G401.6 (cell line): ENCODE measurements around the gene PTPRN2.
"Not testable (repeated sequence)": the region's sequence is repeated elsewhere in the genome, so short reads cannot be mapped to it uniquely, and the experiment has no call there.

ENCODE experiments used
- FAIRE-seq: peaks from 2 replicates; lab custom pipeline; 2012; peaks lifted over from hg19 to GRCh38; lab: Jason Lieb, UNC

Gene PTPRN2

DNA sequence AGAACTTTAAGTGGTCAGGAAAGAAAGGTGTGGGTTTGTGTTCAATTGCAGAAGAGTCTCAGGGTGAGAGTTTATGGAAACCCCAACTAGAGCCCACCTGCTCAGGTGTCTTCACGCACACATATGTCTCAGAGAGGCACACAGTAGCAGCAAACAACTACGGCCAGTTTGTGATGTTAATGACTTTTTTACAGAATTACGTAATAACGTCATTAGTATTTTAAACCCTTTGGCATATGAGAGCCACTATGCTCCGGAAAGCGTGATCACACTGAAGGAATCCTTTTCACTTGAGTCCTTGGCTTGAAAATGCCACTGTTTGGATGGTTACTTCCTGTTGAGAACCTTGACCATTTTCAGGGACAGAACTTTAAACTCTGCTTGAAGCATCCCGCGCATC is 204.0 kb downstream of the PTPRN2 start:
- FAIRE-seq, result no peak

DNA sequence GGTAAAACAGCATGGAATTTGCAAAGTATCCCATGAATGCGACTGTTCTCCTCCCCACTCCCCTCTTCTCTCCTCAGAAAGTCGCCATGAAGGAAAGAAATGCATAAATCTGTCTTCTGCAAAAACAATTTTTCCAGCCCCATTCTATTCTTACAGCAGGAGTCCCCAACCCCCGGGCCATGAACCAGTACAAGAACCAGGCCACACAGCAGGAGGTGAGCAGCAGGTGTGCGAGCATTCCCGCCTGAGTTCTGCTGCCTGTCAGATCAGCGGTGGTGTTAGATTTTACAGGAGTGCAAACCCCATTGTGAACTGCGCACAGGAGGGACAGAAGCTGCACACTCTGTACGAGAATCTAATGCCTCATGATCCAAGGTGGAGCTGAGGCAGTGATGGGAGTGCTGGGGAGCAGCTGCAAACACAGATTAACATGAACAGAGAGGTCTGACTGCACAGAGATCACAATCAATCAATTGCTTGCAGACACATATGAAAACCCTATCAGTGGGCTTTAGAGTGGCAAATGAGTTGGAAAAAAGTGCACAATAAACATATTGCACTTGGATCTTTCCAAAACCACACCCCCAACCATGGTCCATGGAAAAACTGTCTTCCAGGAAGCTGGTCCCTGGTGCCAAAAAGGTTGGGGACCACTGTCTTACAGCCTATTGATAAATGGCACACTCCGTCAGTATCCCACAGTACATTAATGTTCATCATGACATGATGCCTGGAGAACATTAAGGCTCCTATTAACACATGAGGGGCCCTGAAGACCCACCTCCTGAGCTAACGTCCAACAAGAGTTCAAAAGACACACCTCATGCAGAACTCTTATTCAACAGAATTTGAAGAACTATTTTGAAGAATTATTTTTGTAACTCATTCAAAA is 205.0 kb downstream of the PTPRN2 start:
- FAIRE-seq, result no peak

DNA sequence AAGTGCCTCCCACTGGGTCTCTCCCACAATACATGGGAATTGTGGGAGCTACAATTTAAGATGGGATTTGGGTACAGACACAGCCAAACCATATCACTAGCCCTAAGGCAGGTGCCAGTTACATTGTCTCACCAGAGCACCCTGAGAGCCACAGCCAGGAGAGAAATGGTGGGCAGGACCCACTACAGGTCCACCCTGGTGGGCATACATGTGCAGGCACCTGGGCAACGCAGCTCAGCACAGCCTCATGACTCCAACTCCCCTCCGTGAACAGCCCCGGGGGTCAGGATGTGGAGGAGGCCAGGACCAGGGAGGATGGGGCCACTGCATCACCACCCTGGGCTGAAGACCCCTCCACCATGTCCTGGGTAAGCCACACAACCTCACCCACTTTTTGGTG is 205.7 kb downstream of the PTPRN2 start:
- no peak for FAIRE-seq

DNA sequence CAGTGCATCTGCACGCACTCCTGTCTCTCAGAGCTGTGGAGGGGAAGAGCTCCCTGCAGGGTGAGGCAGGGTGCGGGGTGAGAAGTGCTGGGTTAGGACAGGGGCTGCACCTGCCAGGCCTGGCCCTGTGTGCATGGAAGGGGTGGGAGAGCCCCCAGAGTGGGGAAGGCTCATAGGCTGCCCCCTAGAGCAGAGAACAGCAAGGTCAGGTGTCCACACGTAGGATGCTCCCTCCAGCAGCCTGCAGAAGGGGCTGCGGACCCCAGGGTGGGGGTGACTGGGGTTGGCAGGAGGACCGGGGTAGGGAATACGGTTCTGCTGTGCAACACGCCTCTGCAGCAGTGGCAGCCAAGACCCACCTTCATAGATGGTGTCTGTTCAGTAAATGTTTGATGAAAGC is 208.6 kb downstream of the PTPRN2 start:
- no peak for FAIRE-seq

DNA sequence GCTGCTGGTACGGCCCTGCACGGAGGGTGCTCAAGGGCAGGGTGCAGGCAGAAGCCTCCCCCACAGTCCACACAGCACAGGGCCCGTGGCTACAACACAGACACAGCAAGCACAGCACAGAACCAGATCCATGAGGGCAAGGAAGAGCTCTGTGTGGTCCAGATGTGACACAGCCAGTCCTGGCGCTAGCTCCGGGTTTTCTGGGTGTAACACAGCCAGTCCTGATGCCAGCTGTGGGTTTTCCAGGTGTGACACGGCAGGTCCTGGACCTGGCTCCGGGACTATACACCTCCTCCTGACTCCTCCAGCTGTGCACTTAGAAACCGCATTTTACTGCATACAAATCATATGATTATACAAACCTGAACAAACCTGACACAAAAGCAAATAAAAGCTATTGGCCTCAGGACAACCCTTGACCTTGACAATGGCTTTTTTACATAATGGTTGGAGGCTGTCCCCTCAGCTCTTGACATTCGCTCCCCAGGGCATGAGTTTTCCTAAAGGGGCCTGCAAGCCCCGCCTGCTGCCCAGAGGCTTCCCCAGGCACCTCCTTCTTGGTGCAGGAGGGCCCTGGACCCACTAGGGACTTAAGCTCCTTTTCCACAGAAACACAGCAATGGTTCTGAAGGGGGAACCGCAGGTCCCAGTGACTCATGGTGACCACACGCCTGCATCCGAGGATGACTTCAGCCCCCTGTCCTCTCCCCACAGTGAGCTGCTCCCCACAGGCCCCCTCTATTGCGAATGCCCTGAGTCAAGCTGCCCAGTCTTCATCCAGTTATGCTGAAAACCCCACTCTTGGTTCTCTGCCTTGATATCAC is 209.6 kb downstream of the PTPRN2 start:
- no peak for FAIRE-seq

DNA sequence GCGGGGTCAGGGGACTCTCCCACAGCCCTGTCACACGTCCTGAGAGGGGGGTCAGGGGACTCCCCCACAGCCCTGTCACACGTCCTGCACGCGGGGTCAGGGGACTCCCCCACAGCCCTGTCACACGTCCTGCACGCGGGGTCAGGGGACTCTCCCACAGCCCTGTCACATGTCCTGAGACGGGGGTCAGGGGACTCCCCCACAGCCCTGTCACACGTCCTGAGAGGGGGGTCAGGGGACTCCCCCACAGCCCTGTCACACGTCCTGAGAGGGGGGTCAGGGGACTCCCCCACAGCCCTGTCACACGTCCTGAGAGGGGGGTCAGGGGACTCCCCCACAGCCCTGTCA is 210.8 kb downstream of the PTPRN2 start:
- not testable (repeated sequence) for FAIRE-seq

DNA sequence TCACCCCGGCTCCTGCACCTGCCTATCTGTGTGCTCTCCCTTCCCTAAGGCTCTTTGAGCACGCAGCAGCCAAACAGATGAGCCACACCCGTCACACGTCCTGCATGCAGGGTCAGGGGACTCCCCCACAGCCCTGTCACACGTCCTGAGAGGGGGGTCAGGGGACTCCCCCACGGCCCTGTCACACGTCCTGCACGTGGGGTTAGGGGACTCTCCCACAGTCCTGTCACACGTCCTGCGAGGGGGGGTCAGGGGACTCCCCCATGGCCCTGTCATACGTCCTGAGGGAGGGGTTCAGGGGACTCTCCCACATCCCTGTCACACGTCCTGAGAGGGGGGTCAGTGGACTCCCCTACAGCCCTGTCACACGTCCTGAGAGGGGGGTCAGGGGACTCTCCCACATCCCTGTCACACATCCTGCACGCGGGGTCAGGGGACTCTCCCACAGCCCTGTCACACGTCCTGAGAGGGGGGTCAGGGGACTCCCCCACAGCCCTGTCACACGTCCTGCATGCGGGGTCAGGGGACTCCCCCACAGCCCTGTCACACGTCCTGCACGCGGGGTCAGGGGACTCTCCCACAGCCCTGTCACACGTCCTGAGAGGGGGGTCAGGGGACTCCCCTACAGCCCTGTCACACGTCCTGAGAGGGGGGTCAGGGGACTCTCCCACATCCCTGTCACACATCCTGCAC is 211.3 kb downstream of the PTPRN2 start:
- FAIRE-seq, result not testable (repeated sequence)

DNA sequence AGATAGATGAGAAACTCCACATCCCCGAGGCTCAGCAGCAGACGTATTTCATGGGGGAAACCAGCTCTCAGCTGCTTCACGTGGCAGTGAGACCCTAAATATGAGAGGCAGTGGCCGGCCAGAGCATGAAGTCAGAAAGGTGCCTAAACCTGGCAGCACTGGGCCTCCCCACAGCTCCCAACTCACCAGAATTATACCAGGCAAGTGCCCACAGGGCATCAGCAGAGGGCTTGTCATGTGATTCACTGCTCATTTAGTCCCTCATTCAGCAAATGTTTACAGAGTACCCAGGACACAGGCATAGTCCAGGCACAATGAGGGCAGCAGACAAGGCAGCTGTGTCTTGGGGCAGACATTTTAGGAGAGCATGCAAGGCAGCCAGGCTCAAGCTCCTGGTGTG is 212.6 kb downstream of the PTPRN2 start:
- no peak for FAIRE-seq

DNA sequence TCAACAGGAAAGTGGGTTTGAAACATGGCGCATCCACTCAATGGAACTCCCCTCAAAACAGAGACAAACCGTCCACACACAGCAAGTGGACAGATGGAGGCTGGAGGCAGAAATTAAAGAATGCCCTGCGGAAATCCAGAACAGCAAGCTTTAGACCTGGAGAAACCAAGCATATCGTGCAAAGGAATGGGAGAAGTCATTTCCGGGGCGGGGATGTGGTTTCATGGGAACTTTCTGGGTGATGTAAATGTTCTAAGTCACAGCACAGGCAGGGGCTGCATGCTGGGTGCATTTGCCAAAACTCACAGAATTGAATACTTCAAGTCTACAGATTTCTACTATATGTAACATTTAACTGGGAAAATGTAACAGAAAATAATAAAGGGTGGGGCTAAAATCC is 213.0 kb downstream of the PTPRN2 start:
- FAIRE-seq, result no peak

DNA sequence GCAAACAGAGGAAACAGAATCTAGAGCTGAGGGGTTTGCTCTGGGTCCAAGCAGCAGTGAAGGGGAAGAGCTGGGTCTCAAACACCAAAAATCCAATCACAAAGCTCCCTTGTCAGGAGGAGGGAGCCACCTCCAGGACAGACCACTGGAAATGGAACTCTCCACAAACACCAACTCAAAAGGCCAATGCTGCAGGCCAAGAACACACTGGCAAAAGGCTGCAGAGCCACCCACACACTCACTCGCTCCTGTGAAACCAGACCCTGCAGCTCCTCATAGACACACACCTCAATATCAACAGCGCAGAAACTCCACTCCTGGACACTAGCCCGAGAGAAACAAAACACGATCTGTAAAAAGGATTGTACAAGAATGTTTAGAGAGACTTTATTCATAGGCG is 213.5 kb downstream of the PTPRN2 start:
- FAIRE-seq, result no peak

DNA sequence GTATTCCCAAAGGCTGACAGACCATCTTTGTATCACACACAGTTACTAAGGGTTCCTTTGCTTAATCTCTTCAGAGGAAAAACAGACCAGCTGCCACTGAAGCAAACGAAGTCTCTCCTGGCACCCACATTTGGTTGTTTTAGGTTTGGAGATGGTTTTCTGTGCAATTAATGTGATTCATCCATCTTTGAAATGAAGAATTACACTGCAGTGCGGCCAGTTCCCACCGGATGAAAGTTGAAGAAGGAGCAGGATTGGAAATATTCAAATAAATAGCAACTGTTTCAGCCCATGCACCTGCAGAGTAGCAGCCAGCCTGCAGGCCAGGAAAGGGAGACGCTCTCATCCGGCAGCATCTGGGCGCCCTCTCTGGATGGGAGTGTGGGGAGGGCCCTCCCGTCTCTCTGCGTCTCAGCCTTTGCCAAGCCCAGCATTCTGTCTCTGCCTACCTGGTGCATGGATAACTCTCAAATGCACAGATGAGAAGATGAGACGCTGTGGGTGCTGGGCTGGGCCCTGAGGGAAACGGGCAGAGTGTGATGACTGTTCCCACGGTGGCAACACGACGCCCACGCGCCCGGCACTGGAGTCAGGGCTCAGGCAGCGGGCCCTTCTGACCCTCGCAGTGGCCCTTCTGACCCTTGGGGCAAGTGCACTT is 214.0 kb downstream of the PTPRN2 start:
- FAIRE-seq, result no peak

DNA sequence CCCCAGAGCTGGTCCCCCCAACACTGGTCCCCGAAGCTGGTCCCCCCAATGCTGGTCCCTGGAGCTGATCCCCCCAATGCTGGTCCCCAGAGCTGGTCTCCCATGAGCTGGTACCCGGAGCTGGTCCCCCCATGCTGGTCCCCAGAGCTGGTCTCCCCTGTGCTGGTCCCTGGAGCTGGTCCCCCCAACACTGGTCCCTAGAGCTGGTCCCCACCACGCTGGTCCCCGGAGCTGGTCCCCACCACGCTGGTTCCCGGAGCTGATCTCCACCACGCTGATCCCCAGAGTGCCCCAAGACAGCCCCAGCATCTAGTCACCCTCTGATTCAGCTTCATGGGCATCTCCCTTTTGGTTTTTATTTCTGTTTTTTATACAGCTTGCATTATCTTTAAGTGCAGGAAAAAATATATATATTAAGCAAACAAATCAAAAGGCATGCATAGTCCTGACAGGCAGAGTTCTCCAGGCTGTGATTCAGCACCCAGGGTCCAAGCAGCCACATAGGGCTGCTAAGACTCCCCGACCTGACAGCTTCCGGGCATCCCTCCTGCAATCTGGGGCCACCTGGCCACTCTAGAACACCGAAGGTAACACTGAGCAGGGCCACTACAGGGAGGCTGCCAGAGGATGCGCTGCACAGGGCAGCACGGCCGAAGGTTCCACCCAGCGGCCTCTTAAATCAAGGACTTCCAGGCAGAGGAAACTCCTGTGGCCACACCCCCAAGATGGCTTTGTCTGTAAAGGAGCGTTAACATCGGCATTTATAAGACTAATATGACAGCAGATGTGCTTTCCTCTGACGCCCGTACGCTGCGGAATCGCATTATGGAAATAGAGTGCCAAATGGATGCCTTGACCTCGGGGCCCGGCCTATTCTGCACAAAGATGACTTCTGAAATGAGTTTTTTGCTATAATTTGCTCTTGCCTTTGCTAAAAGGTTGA is 215.0 kb downstream of the PTPRN2 start:
- no peak for FAIRE-seq

DNA sequence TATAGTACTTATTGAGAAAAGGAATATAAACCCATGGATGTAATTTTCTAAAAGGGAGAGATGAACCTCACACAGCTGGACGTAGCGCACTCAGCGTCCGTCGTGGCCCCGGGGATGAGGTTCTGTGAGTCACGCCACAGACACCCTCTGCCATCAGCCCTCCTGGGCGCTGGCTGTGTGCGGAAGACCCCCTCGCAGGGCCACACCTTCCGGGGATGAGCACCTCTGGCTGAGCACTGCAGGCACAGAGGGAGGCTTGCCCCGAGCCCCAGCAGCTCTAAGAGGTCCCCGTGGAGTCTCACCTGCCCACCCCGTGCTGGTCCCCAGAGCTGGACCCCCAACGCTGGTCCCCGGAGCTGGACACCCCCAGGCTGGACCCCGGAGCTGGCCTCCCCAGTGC is 215.8 kb downstream of the PTPRN2 start:
- FAIRE-seq, result no peak

DNA sequence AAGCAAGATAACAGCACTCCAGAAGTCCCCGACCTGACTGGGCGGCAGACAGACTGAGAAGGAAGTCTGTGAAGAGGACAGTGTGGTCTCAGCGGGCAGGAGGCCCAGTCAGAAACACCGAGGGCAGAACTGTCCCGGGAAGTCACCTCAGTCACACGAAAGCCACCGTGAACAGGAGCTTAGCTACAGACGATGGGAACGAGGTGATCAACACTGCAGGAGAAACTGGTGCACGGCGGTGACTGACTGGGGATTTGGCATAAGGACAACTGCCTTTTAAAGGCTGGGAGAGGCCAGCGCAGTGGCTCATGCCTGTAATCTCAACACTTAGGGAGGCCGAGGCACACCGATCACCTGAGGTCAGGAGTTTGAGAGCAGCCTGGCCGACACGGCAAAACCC is 217.8 kb downstream of the PTPRN2 start:
- FAIRE-seq, result no peak

DNA sequence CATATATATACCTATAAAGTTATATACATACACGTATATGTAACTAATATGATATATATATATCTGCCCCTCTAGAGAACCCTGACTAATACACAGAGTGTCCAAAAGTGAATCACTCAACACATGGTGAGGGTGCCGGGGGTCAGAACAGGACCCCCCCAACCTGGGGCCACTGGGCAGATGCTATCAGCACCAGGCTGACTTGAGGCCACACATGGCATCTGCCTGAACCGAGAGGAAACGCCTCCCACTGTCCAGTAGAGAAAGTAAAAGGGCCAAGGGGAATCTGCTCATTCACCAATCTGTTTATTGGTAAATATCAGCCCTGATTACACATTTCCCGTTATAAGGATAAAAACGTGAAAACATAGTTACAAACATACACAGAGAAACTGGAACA is 218.3 kb downstream of the PTPRN2 start:
- FAIRE-seq, result no peak

DNA sequence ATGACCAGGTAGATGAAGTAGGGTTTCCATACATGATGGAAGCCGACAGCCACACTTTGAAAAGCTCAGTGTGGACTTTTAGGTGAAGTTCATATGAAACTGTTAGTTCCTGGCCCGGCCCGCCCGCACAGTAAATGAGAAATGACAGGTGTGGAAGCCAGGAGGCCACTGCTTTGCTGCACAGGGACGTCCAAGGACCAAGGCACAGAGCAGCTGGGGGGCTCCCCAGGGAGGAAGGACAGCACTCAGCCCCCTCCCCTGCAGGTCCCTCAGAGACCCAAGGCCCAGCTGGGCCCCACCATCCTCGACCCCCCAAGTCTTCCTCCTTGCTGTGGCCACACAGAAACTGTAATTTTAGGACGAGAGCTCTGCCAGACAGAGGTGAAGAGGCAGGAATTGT is 219.2 kb downstream of the PTPRN2 start:
- FAIRE-seq, result no peak

DNA sequence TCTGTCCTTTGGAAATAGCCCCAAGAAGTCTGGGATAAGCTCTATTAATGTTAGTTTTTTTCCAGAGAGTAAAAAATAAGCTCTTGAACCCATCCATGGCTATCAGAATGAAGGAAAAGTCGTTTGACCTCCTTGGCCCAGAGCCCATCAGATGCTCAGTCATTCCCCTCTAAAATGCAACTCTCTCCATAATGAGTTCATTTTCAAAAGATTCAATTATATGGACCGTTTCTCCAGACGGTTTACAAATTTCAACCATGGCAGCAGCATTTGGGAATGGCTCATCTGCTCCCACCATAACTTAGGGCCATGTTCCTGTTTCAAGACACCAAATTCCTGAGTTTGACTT is 220.0 kb downstream of the PTPRN2 start:
- no peak for FAIRE-seq

DNA sequence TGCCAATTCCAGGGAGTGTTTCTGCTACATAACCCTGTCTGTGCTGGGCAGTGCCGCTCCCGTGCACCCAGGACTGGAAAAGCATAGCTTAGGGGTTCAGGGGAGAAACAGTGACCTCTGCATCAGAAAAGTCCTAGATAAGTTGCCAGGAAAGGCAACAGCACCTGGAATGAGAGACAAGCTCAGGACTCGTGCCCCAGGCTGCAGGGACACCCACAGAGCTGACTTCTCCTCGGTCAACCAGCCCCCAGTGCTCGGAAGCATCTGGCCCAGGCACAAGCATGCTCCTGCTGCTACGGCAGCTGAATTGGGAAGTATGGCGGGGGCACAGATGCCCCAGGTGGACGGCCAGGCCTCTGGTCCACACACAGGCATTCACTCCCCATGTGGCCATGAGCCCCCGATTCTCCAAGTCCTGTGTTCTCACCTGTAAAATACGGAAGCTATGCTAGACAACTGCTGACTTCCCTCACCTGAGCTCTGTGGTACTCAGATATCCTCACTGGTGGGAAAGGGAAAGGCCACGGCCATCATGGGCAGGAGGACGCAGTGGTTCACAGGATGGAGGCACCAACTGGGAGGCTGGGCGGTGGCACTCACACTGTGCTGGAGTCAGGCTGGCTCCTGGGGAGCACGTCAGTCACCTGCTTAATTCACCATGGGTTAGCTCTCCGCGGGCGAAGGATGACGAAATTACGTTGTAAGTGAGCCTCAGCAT is 220.5 kb downstream of the PTPRN2 start:
- no peak for FAIRE-seq

DNA sequence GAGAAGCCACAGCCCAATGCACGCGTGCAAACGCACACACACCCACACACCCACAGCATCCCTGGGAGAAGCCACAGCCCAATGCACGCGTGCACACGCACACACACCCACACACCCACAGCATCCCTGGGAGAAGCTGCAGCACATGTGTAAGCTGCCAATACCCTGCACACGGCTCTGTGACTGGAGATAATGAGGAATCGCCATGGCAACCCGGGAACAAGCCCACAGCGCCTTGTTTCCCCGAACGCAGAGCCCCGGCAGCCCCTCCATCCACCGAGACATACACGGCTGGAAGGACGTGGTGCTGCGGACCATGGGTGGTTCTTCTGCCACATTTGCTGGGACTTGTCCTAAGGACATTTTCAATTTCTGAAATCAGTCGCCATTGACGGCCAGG is 221.3 kb downstream of the PTPRN2 start:
- FAIRE-seq, result no peak

DNA sequence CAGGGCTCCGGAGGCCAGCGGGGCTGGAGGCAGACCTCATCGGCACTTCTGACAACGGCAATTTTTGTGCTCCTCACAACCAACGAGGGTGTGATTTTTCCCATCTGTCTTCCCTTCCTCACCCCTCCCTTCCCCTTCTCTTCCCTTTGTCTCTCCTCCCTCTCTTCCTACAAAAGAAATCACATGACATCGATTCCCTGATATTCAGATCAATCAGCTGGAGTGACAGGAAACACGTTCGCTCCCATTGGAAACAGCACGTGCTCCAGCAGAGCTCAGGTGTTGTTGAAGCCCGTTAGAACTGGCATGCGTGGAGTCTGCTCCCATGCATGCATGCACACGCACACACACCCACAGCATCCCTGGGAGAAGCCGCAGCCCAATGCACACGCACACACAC is 222.4 kb downstream of the PTPRN2 start:
- no peak for FAIRE-seq

DNA sequence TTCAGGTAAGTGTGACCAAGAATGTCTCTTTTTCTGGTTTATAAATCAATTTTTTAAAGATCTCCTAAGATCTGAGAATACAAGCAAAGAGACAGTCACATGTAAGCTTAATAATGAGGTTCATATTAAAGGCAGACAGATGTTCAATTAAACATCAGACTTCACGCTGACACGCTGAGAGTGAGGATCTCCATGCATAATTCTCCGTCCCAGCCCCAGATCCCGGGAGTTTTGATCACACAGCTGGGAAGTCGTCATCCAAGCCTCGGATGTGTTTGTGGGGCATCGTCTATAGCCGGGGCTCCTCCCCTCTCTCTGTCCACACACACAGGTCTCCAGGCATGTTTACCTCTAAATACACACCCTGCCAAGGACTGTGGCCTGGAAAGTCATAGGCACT is 223.2 kb downstream of the PTPRN2 start:
- no peak for FAIRE-seq
